Bronchial epithelial cell (primary cell): ENCODE data around the gene ABI3BP. TPM values are rescaled to one million over a fixed set of nuclear protein-coding genes. Genes with fewer than 3 reads are reported as not detected.

Experiments used
- DNase-seq: peaks from one replicate; pipeline ENCODE4 v3.0.0-alpha.2; 2010; ENCODE audit warnings: low read depth
- FAIRE-seq: peaks from 2 replicates; lab custom pipeline; 2011; peaks lifted over from hg19 to GRCh38; lab: Jason Lieb, UNC
- H3K27me3 ChIP-seq: 2 replicates; pipeline ENCODE4 v1.5.1; 2011; ENCODE audit warnings: low read length; ENCODE audit not compliant: control insufficient read depth, insufficient read depth
- H3K36me3 ChIP-seq: 2 replicates; pipeline ENCODE4 v1.5.1; 2011; ENCODE audit warnings: low read length; ENCODE audit not compliant: control insufficient read depth, insufficient read depth
- H3K4me3 ChIP-seq: 2 replicates; pipeline ENCODE4 v1.5.1; 2011; ENCODE audit warnings: mild to moderate bottlenecking, low read depth, low read length, control low read depth
- total RNA-seq: library from RNA; depleted of rRNA; stranded (reverse); fragments of >200 nt; gene quantifications from 2 replicates; pipeline ENCODE4 v1.2.1, GENCODE V29; 2014
- TF ChIP-seq, protein P1 (sequence below): IDR thresholded peaks from 2 replicates; pipeline ENCODE4 v1.5.1; 2011; ENCODE audit warnings: mild to moderate bottlenecking, moderate library complexity, low read length, control low read depth, inconsistent platforms; ENCODE audit not compliant: insufficient read depth, severe bottlenecking

Gene ABI3BP
- total RNA-seq, 1 donor from 2014 or later, result 0.53 TPM

DNA sequence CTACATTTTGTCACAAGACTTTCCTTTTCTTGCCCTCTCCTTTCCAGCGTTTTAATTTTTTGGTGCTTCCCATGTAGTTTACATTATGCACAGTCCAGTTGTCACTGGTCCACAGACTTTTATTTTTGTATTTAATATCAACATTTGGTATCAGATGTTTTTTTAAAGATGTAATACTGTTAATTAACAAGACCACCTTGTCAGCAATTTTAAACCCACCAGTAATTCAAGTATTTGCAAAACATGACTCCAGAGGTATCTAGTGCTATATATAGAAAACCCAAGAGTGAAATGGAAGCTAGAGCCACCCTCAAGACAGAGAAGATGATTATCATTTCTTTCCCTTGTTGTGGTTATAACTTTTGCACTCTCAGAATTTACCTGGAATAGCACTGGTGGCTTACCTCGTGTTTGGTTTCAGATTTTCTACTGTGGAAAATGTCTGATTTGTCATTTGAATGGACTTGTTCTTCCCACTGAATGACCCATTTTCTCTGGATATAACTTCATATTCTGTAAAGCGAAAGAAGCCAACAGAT, 227.7 kb downstream of the ABI3BP start:
- FAIRE-seq (no peak), DNase-seq (no peak)
- Histone ChIP-seq H3K4me3 (no peak overlapping the region), H3K27me3 (no peaks in the 10 kb centered on the region), H3K36me3 (no peaks in the 10 kb centered on the region)
- TF ChIP-seq, protein P1, sequence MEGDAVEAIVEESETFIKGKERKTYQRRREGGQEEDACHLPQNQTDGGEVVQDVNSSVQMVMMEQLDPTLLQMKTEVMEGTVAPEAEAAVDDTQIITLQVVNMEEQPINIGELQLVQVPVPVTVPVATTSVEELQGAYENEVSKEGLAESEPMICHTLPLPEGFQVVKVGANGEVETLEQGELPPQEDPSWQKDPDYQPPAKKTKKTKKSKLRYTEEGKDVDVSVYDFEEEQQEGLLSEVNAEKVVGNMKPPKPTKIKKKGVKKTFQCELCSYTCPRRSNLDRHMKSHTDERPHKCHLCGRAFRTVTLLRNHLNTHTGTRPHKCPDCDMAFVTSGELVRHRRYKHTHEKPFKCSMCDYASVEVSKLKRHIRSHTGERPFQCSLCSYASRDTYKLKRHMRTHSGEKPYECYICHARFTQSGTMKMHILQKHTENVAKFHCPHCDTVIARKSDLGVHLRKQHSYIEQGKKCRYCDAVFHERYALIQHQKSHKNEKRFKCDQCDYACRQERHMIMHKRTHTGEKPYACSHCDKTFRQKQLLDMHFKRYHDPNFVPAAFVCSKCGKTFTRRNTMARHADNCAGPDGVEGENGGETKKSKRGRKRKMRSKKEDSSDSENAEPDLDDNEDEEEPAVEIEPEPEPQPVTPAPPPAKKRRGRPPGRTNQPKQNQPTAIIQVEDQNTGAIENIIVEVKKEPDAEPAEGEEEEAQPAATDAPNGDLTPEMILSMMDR, result no peak

DNA sequence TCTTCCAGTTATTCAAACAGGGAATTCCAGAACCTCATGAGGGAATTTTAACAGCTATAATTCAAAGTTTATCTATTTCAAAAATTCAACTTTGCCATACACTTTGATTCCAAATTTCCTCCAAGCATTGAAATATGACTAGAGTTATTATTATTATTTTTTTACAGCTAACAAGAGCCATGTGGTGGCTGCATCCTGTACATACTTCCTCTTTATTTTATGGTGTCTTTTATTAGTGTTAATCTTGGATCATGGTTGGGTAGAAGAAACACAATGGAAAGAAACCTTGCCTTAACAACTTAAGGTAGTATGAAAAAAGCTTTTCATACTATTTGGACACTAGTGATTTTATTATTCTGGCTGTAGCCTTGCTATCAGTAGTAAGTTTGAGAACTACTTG, 231.3 kb downstream of the ABI3BP start:
- DNase-seq (no peak), FAIRE-seq (no peak)
- TF ChIP-seq, protein P1, result no peak
- no peaks in the 10 kb centered on the region for H3K27me3 ChIP-seq
- H3K4me3 ChIP-seq, result no peak overlapping the region
- no peaks in the 10 kb centered on the region for H3K36me3 ChIP-seq

DNA sequence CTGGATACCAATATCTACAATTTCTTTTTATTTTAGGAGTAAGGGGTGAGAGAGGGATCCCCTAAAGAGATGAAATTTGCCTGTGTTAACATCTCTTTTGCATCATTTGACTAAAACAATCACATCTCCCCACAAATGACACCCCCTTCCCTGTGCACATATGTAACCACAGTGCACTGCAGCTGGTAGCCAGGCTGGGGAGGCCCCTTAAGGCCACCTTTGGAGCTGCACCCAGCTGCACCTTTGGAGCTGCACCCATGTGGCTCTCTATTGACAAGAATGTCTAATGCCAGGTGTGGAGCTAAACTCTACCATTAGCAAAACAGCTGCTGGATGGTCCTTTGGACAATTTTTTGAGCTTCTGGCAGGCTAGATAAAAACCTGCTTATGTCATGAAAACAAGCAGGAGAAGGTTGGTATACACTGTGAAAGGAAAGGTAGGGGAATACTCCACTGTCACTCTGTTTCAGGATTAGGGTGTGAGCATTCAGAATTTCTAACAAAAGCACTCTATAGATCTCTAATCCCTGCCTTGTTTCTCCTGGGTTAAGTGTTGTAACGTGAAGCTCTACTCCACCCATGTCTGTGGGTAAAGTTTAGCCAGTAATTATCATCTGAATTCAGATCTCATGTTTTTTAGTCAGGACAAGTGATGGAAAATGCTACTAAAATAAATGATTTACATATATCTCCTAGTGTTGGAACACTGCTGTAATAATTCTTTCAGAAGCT, 231.8 kb downstream of the ABI3BP start:
- H3K36me3 ChIP-seq, result no peaks in the 10 kb centered on the region
- no peak overlapping the region for H3K4me3 ChIP-seq
- no peak for FAIRE-seq
- TF ChIP-seq, protein P1, result peak; percentile 32
- H3K27me3 ChIP-seq, result no peaks in the 10 kb centered on the region
- DNase-seq, result peak; percentile 10

DNA sequence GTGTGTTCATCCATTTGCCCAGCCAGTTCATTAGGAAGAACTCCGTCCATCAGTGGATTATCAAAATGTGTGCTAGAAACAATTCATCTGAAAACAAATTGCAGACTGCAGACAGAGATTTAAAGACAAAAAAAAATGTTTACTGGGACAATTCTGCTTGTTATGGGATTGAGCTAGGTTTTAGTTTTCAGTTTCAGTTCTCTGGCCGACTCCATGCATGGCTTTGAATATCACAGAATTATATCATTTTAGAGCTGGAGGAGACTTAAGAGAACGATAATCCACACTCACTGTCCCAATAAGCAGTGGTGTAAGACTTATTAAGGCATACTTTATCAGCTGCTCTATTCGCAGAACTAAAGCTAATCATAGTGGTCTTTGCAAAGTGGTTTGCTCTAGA, 232.8 kb downstream of the ABI3BP start:
- TF ChIP-seq, protein P1, result no peak
- no peak for DNase-seq
- no peak overlapping the region for H3K4me3 ChIP-seq
- FAIRE-seq, result no peak
- no peaks in the 10 kb centered on the region for H3K36me3 ChIP-seq
- no peaks in the 10 kb centered on the region for H3K27me3 ChIP-seq

DNA sequence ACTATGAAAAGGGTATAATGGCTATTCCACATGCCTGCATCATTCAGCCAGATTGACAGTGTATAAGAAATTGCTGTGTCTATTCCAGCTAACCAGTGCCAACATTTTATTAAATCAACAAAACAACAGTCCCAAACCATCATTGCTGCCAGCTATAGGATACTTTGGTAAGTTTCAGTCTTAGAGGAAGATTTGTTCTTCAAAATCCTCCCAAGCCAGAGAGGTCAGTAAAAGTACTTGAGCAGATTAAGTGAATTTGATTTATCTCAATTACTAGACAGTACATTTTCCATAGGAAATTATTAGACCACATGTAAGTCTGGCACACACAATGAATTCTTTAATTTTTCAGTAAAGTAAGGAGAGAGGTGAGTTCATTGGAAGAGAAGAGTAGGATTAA, 233.3 kb downstream of the ABI3BP start:
- no peak overlapping the region for H3K4me3 ChIP-seq
- H3K27me3 ChIP-seq, result no peaks in the 10 kb centered on the region
- no peak for FAIRE-seq
- H3K36me3 ChIP-seq, result no peaks in the 10 kb centered on the region
- no peak for DNase-seq
- TF ChIP-seq, protein P1, result no peak
